HG02870 (cell line): ENCODE results near the gene TSPAN10.
A peak's percentile ranks its signal among the peaks of the same experiment; 100 is the strongest.
"Not testable (repeated sequence)": the region's sequence is repeated elsewhere in the genome, so short reads cannot be mapped to it uniquely, and the experiment has no call there.

Source experiments
- ATAC-seq: cut with Tn5 transposase; IDR thresholded peaks from one replicate; pipeline ENCODE4 v1.9.1; 2021; ENCODE audit warnings: mild to moderate bottlenecking, moderate library complexity; ENCODE audit not compliant: unreplicated experiment

Gene TSPAN10

DNA sequence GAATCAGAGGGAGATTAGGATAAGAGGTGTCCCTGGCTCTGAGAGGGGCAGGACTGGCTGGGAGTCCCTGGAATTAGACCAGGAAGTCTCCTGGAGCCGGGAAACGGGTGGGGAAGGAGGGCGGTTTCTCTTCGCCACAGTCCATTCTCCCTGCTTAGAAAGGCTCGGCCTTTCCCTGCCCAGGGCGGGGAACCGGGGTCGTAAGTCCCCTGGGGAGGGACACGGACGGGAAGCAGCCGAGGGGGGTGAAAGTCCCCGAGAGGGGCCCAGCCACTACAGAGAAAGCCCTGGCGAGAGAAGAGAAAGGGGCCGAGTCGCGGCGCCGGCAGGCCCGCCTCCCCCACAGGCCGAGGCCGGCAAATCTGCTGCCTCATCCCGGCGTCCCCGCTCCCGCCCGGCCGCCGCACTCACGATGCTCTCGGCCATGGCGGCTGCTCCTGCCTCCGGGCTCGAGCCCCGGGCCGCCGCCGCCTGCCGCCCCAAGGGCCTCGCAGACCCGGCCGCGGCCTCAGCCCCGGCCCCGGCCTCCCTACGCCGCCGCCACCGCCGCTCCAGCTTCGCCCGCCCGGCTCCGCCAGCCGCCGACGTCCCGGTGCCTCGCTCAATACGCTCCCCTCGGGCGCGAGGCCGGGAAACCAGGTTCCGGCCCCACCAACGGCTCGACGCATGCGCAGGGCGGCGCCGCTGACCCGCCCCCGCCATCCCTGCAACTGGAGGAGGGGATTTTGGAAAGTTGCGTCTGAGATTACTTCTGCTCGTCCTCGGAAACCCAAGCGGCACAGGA is at the start of gene TSPAN10, which contains the start of gene NPLOC4:
Gene TSPAN10 (plus strand): TSS at position 692 of the 784 bp plus-strand sequence. CDS start 5,217 bp downstream, outside the sequence.
Gene NPLOC4 (minus strand): TSS at position 608 of the 784 bp plus-strand sequence. CDS start 182 bp downstream, at position 426.
- peak; percentile 69 for ATAC-seq

GRCh38 chr17:81589612-81590011 is 47.4 kb upstream of the TSPAN10 start:
- no peak for ATAC-seq

DNA sequence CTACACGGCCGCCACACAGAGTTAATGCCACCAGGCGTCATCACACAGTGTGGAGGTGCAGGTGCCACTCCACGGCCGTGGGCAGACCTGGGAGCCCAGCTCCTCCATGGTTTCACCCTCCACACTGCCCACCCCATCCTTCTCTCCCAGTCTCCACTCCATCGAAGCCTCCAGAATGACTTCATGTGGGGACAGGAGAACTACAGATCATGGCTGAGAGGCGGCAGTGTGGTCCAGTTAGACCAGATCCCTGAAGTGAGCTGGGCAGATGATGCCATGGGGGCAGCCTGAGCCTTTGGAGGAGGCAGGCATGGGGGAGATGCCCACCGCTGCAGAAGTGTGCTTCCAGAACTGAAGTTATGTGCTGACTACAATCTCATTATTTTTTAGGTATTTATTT is 46.9 kb upstream of the TSPAN10 start:
- no peak for ATAC-seq

GRCh38 chr17:81591971-81592370 is 45.0 kb upstream of the TSPAN10 start:
- ATAC-seq: no peak

DNA sequence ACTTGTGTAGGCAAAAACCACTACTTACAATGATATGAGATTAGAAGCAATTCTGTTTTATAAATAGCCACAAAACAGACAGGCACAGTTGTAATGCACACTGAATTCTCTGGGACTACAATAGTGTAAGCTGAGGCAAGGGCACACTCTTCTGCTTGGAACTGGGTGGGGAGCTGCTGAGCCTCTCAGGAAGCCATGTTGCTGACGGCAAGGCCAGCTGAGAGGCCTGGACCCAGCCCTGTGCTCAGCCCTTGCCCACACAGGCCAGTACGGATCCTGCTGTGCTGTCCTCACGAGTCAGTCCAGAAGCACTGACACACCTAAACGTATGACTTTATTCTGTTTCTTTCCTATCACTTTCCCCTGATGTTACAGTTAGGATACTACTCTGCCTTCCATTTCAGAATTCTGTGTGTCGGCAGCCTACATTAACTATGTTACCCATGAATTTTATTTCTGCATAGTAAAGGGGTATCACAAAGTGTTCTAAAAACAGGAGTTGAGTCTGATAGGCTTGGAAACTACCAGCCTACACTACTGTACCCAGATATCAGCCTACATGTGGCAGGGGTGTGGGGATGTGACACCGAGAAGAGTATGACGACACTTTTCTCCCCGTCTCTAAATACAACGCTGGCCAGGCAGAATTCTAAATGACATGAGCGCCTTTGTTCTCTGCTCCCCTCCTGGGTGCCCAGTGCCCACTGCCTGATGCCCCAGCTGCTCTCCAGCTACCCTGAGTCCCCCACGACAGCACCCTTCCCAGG is 43.7 kb upstream of the TSPAN10 start:
- no peak for ATAC-seq

DNA sequence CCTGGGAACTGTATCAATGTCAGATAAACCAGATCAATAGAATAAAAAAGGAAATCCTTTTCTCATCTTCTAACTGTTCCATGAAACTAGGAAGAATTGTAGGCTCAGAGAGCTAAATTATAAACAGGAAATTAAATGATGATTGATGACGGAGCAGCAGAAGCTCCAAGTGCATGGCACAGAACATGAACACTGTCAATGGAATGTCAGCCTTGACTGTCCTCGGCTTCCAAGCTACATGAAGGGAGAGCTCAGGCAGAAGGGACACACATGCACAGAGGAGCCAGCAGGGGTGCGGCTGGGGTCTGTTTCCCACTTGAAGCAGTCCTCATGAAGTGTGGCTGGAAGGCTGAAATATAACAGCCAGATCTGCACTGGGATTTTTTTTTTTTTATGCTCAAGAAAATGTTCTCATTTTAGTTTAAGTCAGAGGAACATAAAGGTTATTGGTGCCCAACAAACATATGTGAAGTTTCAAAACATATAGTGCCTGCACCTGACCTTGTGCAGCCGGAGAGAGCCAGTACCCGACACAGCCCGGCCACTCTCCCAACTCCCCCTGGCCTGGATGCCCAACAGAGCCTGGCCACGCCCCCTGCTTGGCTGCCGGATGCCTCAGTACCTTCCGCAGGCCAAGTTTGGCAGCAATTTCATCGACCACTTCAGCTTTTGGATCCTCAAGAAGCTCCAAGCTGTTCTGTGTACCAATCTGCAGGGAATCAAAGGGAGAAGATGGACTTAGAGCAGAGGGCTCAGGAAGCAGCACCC is 37.1 kb upstream of the TSPAN10 start:
- ATAC-seq: no peak

GRCh38 chr17:81601525-81602120 is 35.4 kb upstream of the TSPAN10 start:
- ATAC-seq: no peak

DNA sequence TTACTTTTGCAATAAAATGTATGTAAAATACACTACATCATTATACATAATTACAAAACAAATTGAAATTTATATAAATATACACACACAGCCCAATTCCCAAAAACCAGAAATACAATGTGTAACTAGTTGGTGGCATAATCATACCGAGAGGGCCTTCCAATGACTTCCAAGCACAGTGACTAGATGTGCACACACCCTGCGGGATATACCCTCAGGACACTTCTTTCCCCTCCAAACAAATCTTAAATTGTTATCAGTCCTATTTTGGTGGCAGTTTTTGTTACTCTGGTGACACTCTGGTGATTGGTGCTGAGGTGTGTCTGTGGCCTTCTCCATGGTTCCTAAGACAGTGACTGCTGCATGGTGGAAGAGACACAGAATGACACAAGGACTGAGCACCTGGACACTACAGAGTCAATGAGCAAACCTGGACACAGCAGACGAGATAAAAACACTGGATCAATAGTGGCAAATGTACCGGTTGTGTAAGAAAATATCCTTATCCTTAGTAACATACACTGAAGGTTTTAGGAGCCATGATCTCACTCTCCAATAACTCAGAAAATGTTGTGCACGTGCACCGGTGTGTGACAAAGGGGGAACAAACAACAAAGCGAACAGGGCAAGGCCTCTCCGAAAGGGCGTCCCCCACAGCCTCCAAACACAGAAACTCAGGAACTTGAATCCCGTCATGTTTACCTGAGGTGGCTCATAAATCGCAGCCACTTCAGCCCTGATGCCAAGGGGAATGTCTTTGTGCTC is 33.0 kb upstream of the TSPAN10 start:
- ATAC-seq: no peak

GRCh38 chr17:81607431-81607830 is 29.6 kb upstream of the TSPAN10 start:
- no peak for ATAC-seq

DNA sequence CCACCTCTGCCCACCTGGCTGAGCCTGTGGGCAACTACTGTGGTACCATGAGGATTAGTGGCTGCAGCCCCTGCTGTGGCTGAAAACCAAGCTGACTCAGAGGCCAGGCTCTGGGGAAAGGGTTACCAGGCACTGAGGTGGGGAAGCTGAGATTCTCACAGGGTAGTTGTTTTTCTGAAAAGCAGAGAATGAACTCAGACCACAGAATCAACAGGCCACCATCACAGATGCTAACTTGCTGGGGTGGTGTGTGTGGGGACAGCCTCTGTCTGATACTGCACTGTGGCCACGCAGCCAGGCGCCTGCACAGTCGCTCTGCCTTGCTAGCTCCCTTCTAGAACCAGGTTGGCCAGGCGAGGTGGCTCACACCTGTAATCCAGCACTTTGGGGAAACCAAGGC is 28.9 kb upstream of the TSPAN10 start:
- no peak for ATAC-seq

DNA sequence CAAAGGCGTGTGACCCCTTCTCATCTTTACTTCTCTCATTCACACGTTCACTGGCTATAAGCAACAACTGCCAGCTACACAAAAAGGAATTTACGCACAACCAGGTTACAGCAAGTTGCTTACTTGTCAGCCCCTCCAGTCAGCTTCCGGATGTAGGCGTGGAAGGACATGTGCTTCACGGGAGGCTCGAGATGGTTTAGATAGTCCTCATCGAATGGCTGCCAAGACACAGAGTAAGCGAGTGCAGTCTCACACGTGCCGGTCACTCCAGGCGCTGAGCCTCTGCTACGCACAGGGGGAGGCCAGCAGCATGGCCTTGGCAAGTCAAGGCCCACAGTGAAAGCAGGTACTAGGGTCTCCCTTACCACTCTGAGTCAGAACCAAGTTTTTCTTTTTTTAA is 28.4 kb upstream of the TSPAN10 start:
- no peak for ATAC-seq

GRCh38 chr17:81609541-81610311 is 27.3 kb upstream of the TSPAN10 start:
- ATAC-seq: no peak

DNA sequence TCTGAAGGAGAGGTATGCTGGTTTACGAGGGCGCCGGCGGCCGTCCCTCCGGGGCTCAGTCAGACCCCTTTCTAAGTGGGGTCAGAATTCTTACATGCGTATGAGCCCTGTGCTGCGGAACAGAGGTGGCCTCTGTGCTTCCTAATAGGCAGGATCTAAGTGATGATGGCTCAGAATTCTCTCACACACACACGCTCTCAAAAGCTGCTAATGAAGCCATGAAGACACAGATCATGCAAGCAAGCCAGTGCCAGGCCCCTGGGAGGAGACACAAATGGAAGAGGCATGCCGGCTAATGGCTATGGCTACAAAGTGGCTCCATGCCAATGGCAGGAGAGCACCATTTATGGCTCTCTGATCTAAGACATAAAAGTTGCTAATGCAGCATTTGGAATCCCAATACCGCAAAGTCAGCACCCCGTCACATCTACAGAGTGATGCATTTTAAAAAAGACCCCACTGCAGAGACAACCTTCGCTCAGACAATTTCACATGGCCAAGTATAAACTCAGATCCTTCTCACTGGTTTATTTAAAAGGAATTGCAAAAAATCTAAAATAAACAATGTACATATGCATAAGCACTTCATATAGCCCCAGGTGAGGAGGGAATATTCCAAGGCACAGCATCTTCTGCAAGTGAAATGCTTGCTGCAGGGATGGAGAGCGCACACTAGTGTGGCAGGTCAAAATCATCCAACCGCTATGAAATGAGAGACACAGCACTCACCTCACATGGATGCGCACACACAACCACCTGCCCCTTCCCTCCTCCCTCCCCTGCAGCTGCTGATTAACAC is 24.6 kb upstream of the TSPAN10 start:
- no peak for ATAC-seq

DNA sequence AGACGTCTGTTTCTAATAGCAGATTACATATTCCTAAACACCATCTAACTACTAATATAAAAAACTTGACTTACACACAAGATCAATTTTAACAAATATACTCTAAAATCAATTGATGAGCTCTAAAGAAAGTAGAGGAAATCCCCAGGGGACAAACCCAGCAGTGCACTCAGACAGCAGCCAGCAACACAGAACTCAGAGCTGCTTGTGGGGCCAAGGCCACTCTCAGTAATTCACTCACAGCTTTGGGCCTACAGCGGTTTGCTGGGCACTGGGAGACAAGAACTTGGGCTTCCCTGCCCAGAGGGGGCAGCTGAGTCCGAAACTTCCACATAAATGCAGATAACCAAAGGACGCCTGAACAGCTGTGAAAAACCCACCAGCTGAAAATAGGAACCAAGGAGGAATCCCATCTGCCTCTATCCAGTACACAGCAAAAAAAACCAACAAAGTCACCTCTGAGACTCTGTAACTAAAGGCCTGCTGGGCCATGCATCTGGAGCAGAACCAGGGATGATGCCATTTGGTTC is 21.5 kb upstream of the TSPAN10 start:
- no peak for ATAC-seq

GRCh38 chr17:81616877-81617276 is 20.1 kb upstream of the TSPAN10 start:
- ATAC-seq: no peak

GRCh38 chr17:81618307-81618706 is 18.7 kb upstream of the TSPAN10 start:
- ATAC-seq: not testable (repeated sequence)

DNA sequence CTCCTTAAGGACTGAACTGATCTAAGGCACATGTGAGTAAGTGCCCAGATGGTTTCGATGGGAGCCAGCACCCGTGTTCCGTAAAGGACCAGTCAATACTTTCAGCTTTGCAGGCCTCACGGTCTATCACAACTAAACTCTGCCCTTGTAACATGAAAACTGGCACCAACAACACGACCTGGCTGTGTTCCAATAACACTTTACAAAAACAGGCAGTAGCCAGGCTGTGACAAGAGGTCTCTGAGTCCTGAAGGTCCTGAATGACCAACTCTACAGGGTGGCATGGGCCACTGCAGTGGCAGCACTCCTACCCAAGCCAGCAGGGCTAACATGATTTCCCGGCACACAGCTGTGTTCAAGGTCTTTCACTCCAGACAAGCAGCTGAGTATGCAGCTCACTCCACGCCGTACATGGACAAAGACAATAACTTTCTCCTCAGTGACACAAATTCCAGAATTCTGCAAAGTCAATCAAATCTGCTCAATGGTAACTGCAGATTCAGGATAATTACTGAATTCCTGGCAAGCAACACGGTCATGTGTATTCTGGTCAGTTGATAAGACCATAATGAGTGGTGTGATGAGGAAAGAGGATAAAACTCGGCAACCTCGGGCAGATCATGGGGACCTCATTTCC is 15.4 kb upstream of the TSPAN10 start:
- ATAC-seq: no peak

GRCh38 chr17:81630274-81630673 is 6.7 kb upstream of the TSPAN10 start:
- no peak for ATAC-seq
